Measurements from ENCODE around the gene MT3.

The MT3 gene

DNA sequence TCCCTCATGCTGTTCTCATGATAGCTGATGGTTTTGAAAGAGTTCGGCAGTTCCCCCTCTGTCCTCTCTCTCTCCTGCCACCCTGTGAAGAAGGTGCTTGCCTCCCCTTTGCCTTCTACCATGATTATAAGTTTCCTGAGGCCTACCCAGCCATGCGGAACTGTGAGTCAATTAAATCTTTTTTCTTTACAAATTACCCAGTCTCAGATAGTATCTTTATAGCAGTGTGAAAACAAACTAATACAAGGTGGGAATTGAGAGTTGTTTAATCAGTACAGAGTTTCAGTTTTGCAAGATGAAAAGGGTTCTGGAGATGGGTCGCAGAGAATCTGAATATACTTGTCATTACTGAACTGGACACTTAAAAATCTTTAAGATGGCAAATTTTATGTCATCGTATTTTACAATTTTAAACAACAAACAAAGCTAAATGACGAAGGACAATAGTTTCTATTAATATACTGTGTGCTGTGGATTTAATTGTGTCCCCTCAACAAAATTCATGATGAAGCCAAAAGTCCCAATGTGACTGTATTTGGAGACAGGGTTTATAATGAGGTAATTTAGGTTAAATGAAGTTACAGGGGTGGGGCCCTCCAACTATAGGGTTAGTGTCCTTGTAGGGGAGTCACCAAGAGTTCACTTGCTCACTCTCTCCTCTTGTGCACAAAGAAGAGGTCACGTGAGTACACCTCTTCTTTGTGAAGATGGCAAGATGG, 4.4 kb downstream of the MT3 start:
- Histone ChIP-seq H3K36me3 (ENCODE audit: control insufficient read depth, low read length) (no peaks in the 10 kb centered on the region), H3K9me2 (replicated peaks; ENCODE audit: control insufficient read depth, low read length) (no peaks in the 10 kb centered on the region), H3K27me3 (ENCODE audit: control insufficient read depth, low read length) (peaks cover 7% of the 10 kb centered on the region; the same call in 1 of the 2 replicates), H3K4me3 (ENCODE audit: low read length) (no peak overlapping the region), H3F3A (ENCODE audit: control insufficient read depth, insufficient read depth) (peaks cover 3% of the 10 kb centered on the region; the same call in 1 of the 2 replicates), H4K20me1 (ENCODE audit: control insufficient read depth, insufficient read depth, low read depth, low read length) (no peaks in the 10 kb centered on the region), H3K4me2 (ENCODE audit: low read length) (no peak overlapping the region), H3K27ac (ENCODE audit: low read depth, low read length) (no peak overlapping the region), H3K4me1 (ENCODE audit: control insufficient read depth, low read length) (peaks cover 34% of the 10 kb centered on the region), H3K79me2 (ENCODE audit: control insufficient read depth, low read length) (no peaks in the 10 kb centered on the region), H3K9me3 (ENCODE audit: control insufficient read depth, insufficient read depth, low read length) (no peaks in the 10 kb centered on the region)
- TF ChIP-seq, protein P1, sequence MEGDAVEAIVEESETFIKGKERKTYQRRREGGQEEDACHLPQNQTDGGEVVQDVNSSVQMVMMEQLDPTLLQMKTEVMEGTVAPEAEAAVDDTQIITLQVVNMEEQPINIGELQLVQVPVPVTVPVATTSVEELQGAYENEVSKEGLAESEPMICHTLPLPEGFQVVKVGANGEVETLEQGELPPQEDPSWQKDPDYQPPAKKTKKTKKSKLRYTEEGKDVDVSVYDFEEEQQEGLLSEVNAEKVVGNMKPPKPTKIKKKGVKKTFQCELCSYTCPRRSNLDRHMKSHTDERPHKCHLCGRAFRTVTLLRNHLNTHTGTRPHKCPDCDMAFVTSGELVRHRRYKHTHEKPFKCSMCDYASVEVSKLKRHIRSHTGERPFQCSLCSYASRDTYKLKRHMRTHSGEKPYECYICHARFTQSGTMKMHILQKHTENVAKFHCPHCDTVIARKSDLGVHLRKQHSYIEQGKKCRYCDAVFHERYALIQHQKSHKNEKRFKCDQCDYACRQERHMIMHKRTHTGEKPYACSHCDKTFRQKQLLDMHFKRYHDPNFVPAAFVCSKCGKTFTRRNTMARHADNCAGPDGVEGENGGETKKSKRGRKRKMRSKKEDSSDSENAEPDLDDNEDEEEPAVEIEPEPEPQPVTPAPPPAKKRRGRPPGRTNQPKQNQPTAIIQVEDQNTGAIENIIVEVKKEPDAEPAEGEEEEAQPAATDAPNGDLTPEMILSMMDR (IDR thresholded peaks at IDR 0.05; ENCODE audit: low read depth, low read length, poor library complexity, severe bottlenecking): no peak
- no peak for TF ChIP-seq EZH2phosphoT487 (IDR thresholded peaks at IDR 0.05; ENCODE audit: borderline replicate concordance, low read length)

DNA sequence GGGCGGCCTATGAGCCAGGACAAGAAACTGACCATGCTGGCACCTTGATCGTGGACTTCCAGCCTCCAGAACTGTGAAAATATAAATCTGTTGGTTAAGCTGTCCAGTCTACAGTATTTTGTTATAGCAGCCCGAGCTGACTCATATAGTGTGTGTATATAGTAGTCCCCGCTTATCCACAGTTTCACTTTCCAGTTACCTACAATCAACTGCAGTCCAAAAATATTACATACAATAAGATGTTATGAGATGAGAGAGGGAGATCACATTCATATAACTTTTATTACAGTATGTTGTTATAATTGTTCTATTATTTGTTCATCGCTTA, 4.9 kb downstream of the MT3 start:
- no peak overlapping the region for H3K4me3 ChIP-seq (ENCODE audit: low read length)
- H3K4me2 ChIP-seq (ENCODE audit: low read length): no peak overlapping the region
- no peaks in the 10 kb centered on the region for H3K79me2 ChIP-seq (ENCODE audit: control insufficient read depth, low read length)
- H3K27me3 ChIP-seq (ENCODE audit: control insufficient read depth, low read length): peaks cover 5% of the 10 kb centered on the region; the same call in 1 of the 2 replicates
- peaks cover 3% of the 10 kb centered on the region; the same call in 1 of the 2 replicates for H3F3A ChIP-seq (ENCODE audit: control insufficient read depth, insufficient read depth)
- H4K20me1 ChIP-seq (ENCODE audit: control insufficient read depth, insufficient read depth, low read depth, low read length): no peaks in the 10 kb centered on the region
- H3K9me2 ChIP-seq (replicated peaks; ENCODE audit: control insufficient read depth, low read length): no peaks in the 10 kb centered on the region
- H3K9me3 ChIP-seq (ENCODE audit: control insufficient read depth, insufficient read depth, low read length): no peaks in the 10 kb centered on the region
- H3K4me1 ChIP-seq (ENCODE audit: control insufficient read depth, low read length): peaks cover 34% of the 10 kb centered on the region
- H3K36me3 ChIP-seq (ENCODE audit: control insufficient read depth, low read length): no peaks in the 10 kb centered on the region
- TF ChIP-seq, protein P1 (IDR thresholded peaks at IDR 0.05; ENCODE audit: low read depth, low read length, poor library complexity, severe bottlenecking): no peak
- TF ChIP-seq EZH2phosphoT487 (IDR thresholded peaks at IDR 0.05; ENCODE audit: borderline replicate concordance, low read length): no peak
- no peak overlapping the region for H3K27ac ChIP-seq (ENCODE audit: low read depth, low read length)

DNA sequence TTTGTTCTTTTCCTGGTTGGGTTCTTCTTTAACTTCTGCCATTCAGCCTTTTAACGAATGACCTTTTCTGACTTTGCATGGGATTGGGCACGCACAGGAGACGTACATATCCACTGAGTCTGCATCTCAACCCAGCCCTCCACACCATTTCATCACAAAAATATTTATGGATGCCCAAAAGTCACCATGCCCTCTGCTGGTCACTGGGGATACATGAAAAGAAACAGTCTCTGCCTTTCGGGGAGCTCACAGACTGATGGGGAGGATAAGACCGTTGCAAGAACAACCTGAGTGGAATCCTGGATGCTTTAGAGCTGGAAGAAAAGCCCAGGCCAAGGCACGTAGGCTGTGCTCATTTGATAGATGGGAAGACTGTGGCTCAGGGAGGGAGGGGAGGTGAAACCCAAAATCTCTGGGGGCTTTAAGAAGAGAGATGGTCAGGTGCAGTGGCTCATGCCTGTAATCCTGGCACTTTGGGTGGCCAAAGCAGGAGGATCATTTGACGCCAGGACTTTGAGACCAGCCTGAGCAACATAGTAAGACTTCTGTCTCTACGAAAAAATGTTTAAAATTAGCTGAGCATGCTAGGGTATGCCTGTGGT, 11.2 kb downstream of the MT3 start:
- Histone ChIP-seq H3K27ac (ENCODE audit: low read depth, low read length) (no peak overlapping the region), H3K79me2 (ENCODE audit: control insufficient read depth, low read length) (no peaks in the 10 kb centered on the region), H3K27me3 (ENCODE audit: control insufficient read depth, low read length) (peaks cover 4% of the 10 kb centered on the region; the same call in 1 of the 2 replicates), H3K9me2 (replicated peaks; ENCODE audit: control insufficient read depth, low read length) (no peaks in the 10 kb centered on the region), H3K4me1 (ENCODE audit: control insufficient read depth, low read length) (peaks cover 14% of the 10 kb centered on the region), H3K4me3 (ENCODE audit: low read length) (no peak overlapping the region), H3F3A (ENCODE audit: control insufficient read depth, insufficient read depth) (peaks cover 3% of the 10 kb centered on the region; the same call in 1 of the 2 replicates), H4K20me1 (ENCODE audit: control insufficient read depth, insufficient read depth, low read depth, low read length) (no peaks in the 10 kb centered on the region), H3K36me3 (ENCODE audit: control insufficient read depth, low read length) (no peaks in the 10 kb centered on the region), H3K4me2 (ENCODE audit: low read length) (no peak overlapping the region), H3K9me3 (ENCODE audit: control insufficient read depth, insufficient read depth, low read length) (no peaks in the 10 kb centered on the region)
- TF ChIP-seq, protein P1 (IDR thresholded peaks at IDR 0.05; ENCODE audit: low read depth, low read length, poor library complexity, severe bottlenecking): peak; percentile 71
- TF ChIP-seq EZH2phosphoT487 (IDR thresholded peaks at IDR 0.05; ENCODE audit: borderline replicate concordance, low read length): no peak

All from DOHH2 (cell line).